Measurements from ENCODE around the gene ZNF219.

The ZNF219 gene

GRCh38 chr14:21098076-21098891 is at the start of gene ZNF219:
TSS of gene ZNF219 (minus strand) at chr14:21098655. CDS start at chr14:21093591, 5,064 bp downstream.
- DNase-seq = peak; percentile 83

- no peak for DNase-seq
Measured at GRCh38 chr14:21145437-21145836, 47.0 kb upstream of the ZNF219 start.

- DNase-seq = no peak
Measured at GRCh38 chr14:21142357-21142756, 43.9 kb upstream of the ZNF219 start.

GRCh38 chr14:21136024-21136423 is 37.6 kb upstream of the ZNF219 start:
- no peak for DNase-seq

GRCh38 chr14:21133901-21134300 is 35.4 kb upstream of the ZNF219 start:
- no peak for DNase-seq

GRCh38 chr14:21123429-21123828 is 25.0 kb upstream of the ZNF219 start:
- no peak for DNase-seq

- no peak for DNase-seq
Measured at GRCh38 chr14:21121122-21121521, 22.7 kb upstream of the ZNF219 start.

- DNase-seq = no peak
Measured at GRCh38 chr14:21120686-21121085, 22.2 kb upstream of the ZNF219 start.

GRCh38 chr14:21118933-21119332 is 20.5 kb upstream of the ZNF219 start:
- no peak for DNase-seq

- DNase-seq = no peak
Measured at GRCh38 chr14:21113369-21113768, 14.9 kb upstream of the ZNF219 start.

- DNase-seq = no peak
Measured at GRCh38 chr14:21112255-21112654, 13.8 kb upstream of the ZNF219 start.

- DNase-seq = no peak
Measured at GRCh38 chr14:21109377-21110138, 11.1 kb upstream of the ZNF219 start.

- DNase-seq = no peak
Measured at GRCh38 chr14:21108791-21109190, 10.3 kb upstream of the ZNF219 start.

- no peak for DNase-seq
Measured at GRCh38 chr14:21107283-21107800, 8.9 kb upstream of the ZNF219 start.

GRCh38 chr14:21106498-21107282 is 8.2 kb upstream of the ZNF219 start:
- peak; percentile 91 for DNase-seq

GRCh38 chr14:21106176-21106497 is 7.7 kb upstream of the ZNF219 start:
- DNase-seq = no peak

GRCh38 chr14:21105095-21105494 is 6.6 kb upstream of the ZNF219 start:
- DNase-seq = no peak

- peak; percentile 90 for DNase-seq
Measured at GRCh38 chr14:21104448-21105060, 6.1 kb upstream of the ZNF219 start.

- DNase-seq = peak; percentile 98
Measured at GRCh38 chr14:21103710-21104447, 5.4 kb upstream of the ZNF219 start.

- no peak for DNase-seq
Measured at GRCh38 chr14:21103411-21103709, 4.9 kb upstream of the ZNF219 start.

- no peak for DNase-seq
Measured at GRCh38 chr14:21102521-21103410, 4.3 kb upstream of the ZNF219 start.

Measured in islet precursor cell (in vitro differentiated cells).